ENCODE measurements around the gene SCRN2.

GRCh38 chr17:47810901-47811635 is 30.0 kb downstream of the SCRN2 start:
- no peak for TF ChIP-seq POLR2A (IDR thresholded peaks at IDR 0.05)
- TF ChIP-seq CTCF (IDR thresholded peaks at IDR 0.05) = no peak
